ENCODE results near the gene FBXL7. TPM values are rescaled to one million over a fixed set of nuclear protein-coding genes. Genes with fewer than 3 reads are reported as not detected.

FBXL7 gene
- total and polyA plus RNA-seq, 9 of the 15 experiments (the other 6 are each of a cell fraction or from before 2014, with no cell fraction given) = 0.04 to 0.08 TPM; not detected in 7

DNA sequence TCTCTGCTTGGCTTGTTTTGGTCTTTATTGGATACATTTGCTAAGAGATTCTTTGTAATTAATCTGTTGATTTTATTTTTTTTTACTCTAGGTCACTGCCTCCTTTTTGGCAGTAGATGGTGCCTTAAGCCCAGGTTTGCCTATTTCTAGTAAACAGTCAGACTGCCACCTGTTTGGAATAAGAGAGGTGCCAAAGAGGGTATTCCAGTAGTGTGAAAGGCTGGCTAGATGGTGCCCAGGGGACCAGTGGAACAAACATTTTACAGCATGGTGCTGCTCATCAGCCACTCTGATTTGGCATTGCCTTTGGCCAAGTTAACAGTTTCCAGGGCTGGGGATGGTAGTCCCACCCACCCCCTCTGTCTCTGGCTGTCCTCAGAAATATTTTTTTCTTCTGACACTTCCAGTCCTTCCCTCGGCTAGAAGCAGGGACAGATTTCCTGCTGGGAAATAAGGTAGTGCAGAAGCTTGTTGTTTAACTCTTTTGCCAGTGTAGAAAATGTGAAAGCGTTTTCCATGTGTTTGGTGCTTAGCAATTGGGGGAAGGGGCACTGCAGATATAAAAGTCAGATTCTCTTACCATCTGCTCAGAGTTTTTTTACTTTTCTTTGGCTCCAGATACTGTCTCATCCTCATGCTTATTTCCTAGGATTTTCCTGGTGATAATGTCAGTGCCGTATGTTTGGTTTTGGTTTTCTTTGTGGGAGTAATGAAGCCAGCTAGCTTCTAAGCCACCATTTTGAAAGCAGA is 36.6 kb upstream of the FBXL7 start:
- no TSS peak for BruUV-seq (replicated peaks)
- Histone ChIP-seq H3K4me1 (replicated peaks in 1 of 2; ENCODE audit: control insufficient read depth in 2 of 2, insufficient read depth in 2 of 2, low read length in 2 of 2) (no peaks in the 10 kb centered on the region), H3K4me2 (ENCODE audit: insufficient read depth, low read length) (no peak overlapping the region), H3K9me3 (replicated peaks; ENCODE audit: control insufficient read depth, insufficient read depth, low read depth, low read length) (no peaks in the 10 kb centered on the region), H4K20me1 (replicated peaks; ENCODE audit: control insufficient read depth, insufficient read depth, low read length) (no peaks in the 10 kb centered on the region), H3K9me1 (ENCODE audit: control insufficient read depth, insufficient read depth, low read length) (no peaks in the 10 kb centered on the region), H3K27ac (ENCODE audit: extremely low read depth, low read depth, low read length) (no peak overlapping the region), H3K79me2 (ENCODE audit: control insufficient read depth, insufficient read depth, low read length) (no peaks in the 10 kb centered on the region), H3K9ac (ENCODE audit: insufficient read depth in 1 of 2, low read depth in 2 of 2, low read length in 2 of 2) (no peak overlapping the region), H3K36me3 (ENCODE audit: control insufficient read depth, insufficient read depth, low read length) (no peaks in the 10 kb centered on the region; the same call in 2 of the 3 replicates), H3K4me3 (no peak overlapping the region), H2AFZ (ENCODE audit: low read depth, low read length) (no peak overlapping the region), H3K27me3 (ENCODE audit: control insufficient read depth in 2 of 2, insufficient read depth in 2 of 2, low read length in 2 of 2) (no peaks in the 10 kb centered on the region)
- POLR2A ChIA-PET = no interaction called here
- TF ChIP-seq CAMTA2 (CRISPR knock-in tag; conservative IDR thresholded peaks at IDR 0.05) = no peak
- no peak for TF ChIP-seq TCF3 (CRISPR knock-in tag; IDR thresholded peaks at IDR 0.05)
- TF ChIP-seq RAD21 (CRISPR knock-in tag; conservative IDR thresholded peaks at IDR 0.05 in 1 of 2, IDR thresholded peaks at IDR 0.05 in 1 of 2) = 0 out of 4 replicates have a peak, but pooled peaks of 1 of the 2 experiments have one; percentile 7
- TF ChIP-seq RFX1 (IDR thresholded peaks at IDR 0.05) = no peak
- TF ChIP-seq SRSF7 (optimal IDR thresholded peaks at IDR 0.05; ENCODE audit: low read depth, low read length) = no peak
- TF ChIP-seq, protein P1, sequence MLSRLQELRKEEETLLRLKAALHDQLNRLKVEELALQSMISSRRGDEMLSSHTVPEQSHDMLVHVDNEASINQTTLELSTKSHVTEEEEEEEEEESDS (CRISPR knock-in tag; IDR thresholded peaks at IDR 0.05) = no peak
- no peak for TF ChIP-seq ZNF217 (CRISPR knock-in tag; IDR thresholded peaks at IDR 0.05)
- CTCF ChIA-PET (ENCODE audit: low intra/inter-chr PET ratio) = no interaction called here
- DNase-seq (ENCODE audit: extremely low read depth in 1 of 4, low spot score in 3 of 4) (no peak), ATAC-seq (no peak), FAIRE-seq (no peak)
- intact Hi-C loops (cut with micrococcal nuclease) (no loop called here), in situ Hi-C loops (cut with MboI) (no loop called here)
- WGBS (ENCODE audit: insufficient coverage, low coverage, missing lambda C conversion rate) = 2% methylated on average over 3 of the region's 3 CpGs

All from K562 (cell line).